Breast epithelium (tissue), 3 donors: ENCODE data around the gene VSTM2L.

Experiments used
- CTCF ChIP-seq, 3 donors: fragments of 450-650 bp; IDR thresholded peaks; one replicate each; pipeline ENCODE4 v1.5.1; 2016 to 2017; ENCODE audit warnings: antibody characterized with exemption in 3 of 3, mild to moderate bottlenecking in 3 of 3, moderate library complexity in 3 of 3
- POLR2AphosphoS5 ChIP-seq, 3 donors: sonication (generic); formaldehyde crosslinking; IDR thresholded peaks; one replicate each; pipeline ENCODE4 v1.6.1; 2017; ENCODE audit warnings: antibody characterized with exemption in 3 of 3

GRCh38 chr20:37907677-37908401, 4.9 kb downstream of the VSTM2L start:
- no peak for TF ChIP-seq POLR2AphosphoS5 (IDR thresholded peaks at IDR 0.05)
- no peak for TF ChIP-seq CTCF (IDR thresholded peaks at IDR 0.05)
